Neural cell (in vitro differentiated cells): ENCODE results near the gene MDH2.
"Not testable (repeated sequence)": the region's sequence is repeated elsewhere in the genome, so short reads cannot be mapped to it uniquely, and the experiment has no call there.

ENCODE experiments used
- EP300 ChIP-seq: fragments of 450-650 bp; conservative IDR thresholded peaks from 2 replicates; pipeline ENCODE4 v1.6.1; 2014; ENCODE audit warnings: antibody characterized with exemption, mild to moderate bottlenecking, moderate library complexity; ENCODE audit not compliant: poor library complexity, severe bottlenecking
- TF ChIP-seq, protein P1 (sequence below): fragments of 450-650 bp; IDR thresholded peaks from 2 replicates; pipeline ENCODE4 v1.5.1; 2014; ENCODE audit warnings: antibody characterized with exemption, mild to moderate bottlenecking, moderate library complexity; ENCODE audit not compliant: poor library complexity, severe bottlenecking

DNA sequence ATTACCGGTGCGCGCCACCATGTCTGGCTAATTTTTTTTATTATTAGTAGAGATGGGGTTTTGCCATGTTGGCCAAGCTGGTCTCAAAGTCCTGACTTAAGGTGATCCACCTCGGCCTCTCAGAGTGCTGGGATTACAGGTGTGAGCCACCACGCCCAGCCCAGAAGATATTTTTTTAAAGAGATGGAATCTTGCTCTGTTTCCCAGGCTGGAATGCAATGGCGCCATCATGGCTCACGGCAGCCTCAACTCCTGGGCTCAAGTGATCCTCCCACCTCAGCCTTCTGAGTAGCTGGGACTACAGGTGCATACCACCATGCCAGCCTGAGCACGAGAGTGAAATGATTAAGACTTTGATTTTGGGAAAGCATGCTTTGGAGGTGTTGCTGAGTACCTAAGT lies 4.8 kb downstream of the MDH2 start:
- TF ChIP-seq, protein P1, sequence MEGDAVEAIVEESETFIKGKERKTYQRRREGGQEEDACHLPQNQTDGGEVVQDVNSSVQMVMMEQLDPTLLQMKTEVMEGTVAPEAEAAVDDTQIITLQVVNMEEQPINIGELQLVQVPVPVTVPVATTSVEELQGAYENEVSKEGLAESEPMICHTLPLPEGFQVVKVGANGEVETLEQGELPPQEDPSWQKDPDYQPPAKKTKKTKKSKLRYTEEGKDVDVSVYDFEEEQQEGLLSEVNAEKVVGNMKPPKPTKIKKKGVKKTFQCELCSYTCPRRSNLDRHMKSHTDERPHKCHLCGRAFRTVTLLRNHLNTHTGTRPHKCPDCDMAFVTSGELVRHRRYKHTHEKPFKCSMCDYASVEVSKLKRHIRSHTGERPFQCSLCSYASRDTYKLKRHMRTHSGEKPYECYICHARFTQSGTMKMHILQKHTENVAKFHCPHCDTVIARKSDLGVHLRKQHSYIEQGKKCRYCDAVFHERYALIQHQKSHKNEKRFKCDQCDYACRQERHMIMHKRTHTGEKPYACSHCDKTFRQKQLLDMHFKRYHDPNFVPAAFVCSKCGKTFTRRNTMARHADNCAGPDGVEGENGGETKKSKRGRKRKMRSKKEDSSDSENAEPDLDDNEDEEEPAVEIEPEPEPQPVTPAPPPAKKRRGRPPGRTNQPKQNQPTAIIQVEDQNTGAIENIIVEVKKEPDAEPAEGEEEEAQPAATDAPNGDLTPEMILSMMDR = not testable (repeated sequence)
- not testable (repeated sequence) for TF ChIP-seq EP300
